Left ventricle myocardium inferior (tissue), 1 donor: Measurements from ENCODE around the gene UTP3. TPM values are rescaled to one million over a fixed set of nuclear protein-coding genes. Genes with fewer than 3 reads are reported as not detected.

Experiments
- DNase-seq: peaks from one replicate; pipeline ENCODE4 v3.0.0-alpha.2; 2020
- H3K27ac ChIP-seq: fragments of 200-600 bp; replicated peaks from 2 replicates; pipeline ENCODE4 v1.8.0; 2021
- H3K27me3 ChIP-seq: fragments of 200-600 bp; 2 replicates; pipeline ENCODE4 v1.8.0; 2021; ENCODE audit warnings: low read depth
- H3K36me3 ChIP-seq: fragments of 200-600 bp; 2 replicates; pipeline ENCODE4 v1.8.0; 2021
- H3K4me1 ChIP-seq: fragments of 200-600 bp; 2 replicates; pipeline ENCODE4 v1.8.0; 2021
- H3K4me3 ChIP-seq: fragments of 200-600 bp; 2 replicates; pipeline ENCODE4 v1.8.0; 2021; ENCODE audit warnings: mild to moderate bottlenecking, moderate library complexity
- H3K9me3 ChIP-seq: fragments of 200-600 bp; replicated peaks from 2 replicates; pipeline ENCODE4 v1.8.0; 2021
- intact Hi-C: fragments of 100-400 bp; cut with micrococcal nuclease; formaldehyde crosslinking; loops from one replicate; pipeline ENCODE4 v1.11.0; 2022
- total RNA-seq: library from RNA; stranded (reverse); fragmentation: NEBNext Ultra II Directional; extraction: Animal tissue kit (Norgen Biotek cat#: 25700); gene quantifications from one replicate; pipeline ENCODE4 v1.2.1, GENCODE V29; 2021
- TF ChIP-seq, protein P1 (sequence below): fragments of 200-600 bp; IDR thresholded peaks from 2 replicates; pipeline ENCODE4 v1.8.0; 2021; ENCODE audit warnings: antibody characterized with exemption, mild to moderate bottlenecking, borderline replicate concordance
- donor health status: DM: no; HTN: yes; CAD: no; lungs with severe emphysema.

UTP3 gene
- total RNA-seq, 1 donor from 2014 or later: 15.8 TPM

DNA sequence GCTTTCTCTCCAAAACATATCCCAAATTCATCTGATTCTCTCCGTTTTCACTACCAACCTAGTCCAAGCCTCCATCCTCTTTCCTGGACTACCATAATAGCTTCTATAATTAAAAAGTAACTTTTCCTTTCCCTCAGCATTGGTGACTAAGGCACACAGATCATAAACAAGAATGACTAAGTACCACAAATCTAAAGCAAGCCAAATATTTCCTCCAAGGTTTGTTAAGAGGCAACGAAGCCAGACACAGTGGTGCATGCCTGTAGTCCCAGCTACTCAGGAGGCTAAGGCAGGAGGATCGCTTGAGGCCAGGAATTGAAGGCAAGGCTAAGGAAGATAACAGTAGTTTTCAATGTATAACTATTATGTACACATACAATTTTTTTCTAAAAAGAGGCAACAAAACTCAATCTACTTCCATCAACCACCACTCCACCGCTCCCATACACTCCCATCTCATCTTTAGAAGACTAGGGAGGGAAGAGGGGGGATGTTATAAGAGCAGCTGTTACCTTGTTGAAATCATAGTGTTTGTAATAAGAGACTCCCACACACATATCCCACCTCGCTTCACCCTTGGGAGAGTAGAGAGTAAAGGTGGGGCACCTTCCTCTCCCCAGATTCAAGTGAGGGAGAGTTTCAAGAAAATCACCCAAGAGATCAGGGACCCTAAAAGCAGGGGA lies 17.9 kb upstream of the UTP3 start:
- Histone ChIP-seq H3K36me3 (no peaks in the 10 kb centered on the region), H3K4me1 (no peaks in the 10 kb centered on the region), H3K9me3 (no peaks in the 10 kb centered on the region), H3K27ac (no peak overlapping the region), H3K4me3 (no peak overlapping the region), H3K27me3 (no peaks in the 10 kb centered on the region)
- intact Hi-C loops: no loop called here
- TF ChIP-seq, protein P1, sequence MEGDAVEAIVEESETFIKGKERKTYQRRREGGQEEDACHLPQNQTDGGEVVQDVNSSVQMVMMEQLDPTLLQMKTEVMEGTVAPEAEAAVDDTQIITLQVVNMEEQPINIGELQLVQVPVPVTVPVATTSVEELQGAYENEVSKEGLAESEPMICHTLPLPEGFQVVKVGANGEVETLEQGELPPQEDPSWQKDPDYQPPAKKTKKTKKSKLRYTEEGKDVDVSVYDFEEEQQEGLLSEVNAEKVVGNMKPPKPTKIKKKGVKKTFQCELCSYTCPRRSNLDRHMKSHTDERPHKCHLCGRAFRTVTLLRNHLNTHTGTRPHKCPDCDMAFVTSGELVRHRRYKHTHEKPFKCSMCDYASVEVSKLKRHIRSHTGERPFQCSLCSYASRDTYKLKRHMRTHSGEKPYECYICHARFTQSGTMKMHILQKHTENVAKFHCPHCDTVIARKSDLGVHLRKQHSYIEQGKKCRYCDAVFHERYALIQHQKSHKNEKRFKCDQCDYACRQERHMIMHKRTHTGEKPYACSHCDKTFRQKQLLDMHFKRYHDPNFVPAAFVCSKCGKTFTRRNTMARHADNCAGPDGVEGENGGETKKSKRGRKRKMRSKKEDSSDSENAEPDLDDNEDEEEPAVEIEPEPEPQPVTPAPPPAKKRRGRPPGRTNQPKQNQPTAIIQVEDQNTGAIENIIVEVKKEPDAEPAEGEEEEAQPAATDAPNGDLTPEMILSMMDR: no peak
- no peak for DNase-seq

DNA sequence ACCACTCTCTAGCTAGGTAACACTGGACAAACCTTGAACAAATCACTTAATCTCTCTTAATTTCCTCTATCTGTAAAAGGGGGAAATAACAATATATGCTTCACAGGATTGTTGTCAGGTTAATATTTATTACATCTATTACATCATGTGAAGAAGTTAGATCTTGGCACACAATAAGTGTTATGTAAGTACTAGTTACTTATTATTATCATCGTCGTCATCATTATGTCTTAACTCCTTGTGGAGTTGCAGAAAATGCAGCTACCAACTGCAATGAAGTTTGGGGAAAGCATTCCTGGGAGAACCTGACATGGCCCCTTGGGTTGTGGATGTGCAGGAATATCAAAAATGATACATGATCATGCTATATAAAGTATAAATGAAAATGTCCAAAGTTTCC lies 17.2 kb upstream of the UTP3 start:
- no peak for DNase-seq
- TF ChIP-seq, protein P1: no peak
- intact Hi-C loops: no loop called here
- no peaks in the 10 kb centered on the region for H3K4me1 ChIP-seq
- H3K9me3 ChIP-seq: no peaks in the 10 kb centered on the region
- H3K27me3 ChIP-seq: no peaks in the 10 kb centered on the region
- no peaks in the 10 kb centered on the region for H3K36me3 ChIP-seq
- H3K4me3 ChIP-seq: no peak overlapping the region
- no peak overlapping the region for H3K27ac ChIP-seq

DNA sequence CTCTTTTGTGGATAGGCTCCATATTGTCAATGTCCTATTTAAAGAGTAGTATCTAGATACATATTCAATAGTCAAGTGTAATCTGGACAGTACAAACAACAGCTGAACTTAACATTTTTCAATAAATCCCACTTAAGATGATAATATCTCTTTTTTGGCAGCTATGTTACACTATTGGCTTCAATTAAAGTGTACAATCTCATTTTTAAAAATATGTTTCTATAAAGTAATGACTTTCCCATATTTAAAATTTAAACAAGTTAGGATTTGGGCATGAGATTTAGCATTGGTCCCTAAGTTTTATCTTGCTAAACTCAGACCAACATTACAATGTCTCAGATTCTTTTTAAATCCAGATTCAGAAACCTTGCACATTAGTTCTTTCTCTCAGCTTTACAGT lies 14.1 kb upstream of the UTP3 start:
- intact Hi-C loops: no loop called here
- H3K9me3 ChIP-seq: no peaks in the 10 kb centered on the region
- no peak overlapping the region for H3K4me3 ChIP-seq
- no peaks in the 10 kb centered on the region for H3K4me1 ChIP-seq
- TF ChIP-seq, protein P1: no peak
- DNase-seq: no peak
- no peaks in the 10 kb centered on the region for H3K27me3 ChIP-seq
- no peak overlapping the region for H3K27ac ChIP-seq
- H3K36me3 ChIP-seq: no peaks in the 10 kb centered on the region

DNA sequence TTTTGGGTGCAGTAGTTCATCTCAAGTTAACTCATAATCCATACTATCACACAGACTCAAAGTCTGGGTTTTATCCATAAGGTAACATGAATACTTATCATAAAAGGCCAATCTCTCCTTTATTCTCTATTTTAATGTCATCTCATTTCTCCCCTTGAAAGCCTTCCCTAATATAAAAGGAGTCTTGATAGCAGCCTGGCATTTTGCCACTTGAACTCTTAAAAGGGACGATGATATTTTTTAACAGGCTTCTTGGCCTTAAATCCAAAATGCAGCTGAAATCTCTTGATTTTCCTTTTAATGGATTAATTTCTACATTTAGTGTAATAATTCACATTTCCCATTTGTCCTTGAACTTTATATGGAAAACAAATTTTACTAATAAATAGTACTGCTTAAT lies 13.6 kb upstream of the UTP3 start:
- Histone ChIP-seq H3K9me3 (no peaks in the 10 kb centered on the region), H3K4me1 (no peaks in the 10 kb centered on the region), H3K4me3 (no peak overlapping the region), H3K36me3 (no peaks in the 10 kb centered on the region), H3K27ac (no peak overlapping the region), H3K27me3 (no peaks in the 10 kb centered on the region)
- TF ChIP-seq, protein P1: no peak
- intact Hi-C loops: no loop called here
- DNase-seq: no peak

DNA sequence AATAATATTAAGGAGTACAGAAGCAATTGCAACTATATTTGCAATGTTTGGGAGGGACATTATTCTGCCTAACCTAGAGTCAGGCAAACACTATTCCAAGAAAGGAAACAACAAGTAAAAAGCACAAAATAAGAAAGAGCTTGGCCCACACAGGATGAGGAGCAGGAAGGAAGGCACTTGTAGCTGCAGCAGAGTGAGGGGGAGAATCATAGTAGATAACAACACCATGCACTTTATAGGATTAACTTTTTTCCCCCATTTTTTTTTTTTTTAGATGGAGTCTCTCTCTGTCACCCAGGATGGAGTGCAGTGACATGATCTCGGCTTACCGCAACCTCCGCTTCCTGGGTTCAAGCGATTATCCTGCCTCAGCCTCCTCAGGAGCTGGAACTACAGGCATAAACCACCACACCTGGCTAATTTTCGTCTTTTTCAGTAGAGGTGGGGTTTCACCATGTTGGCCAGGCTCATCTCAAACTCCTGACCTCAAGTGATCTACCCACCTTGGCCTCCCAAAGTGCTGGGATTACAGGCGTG lies 11.7 kb upstream of the UTP3 start:
- Histone ChIP-seq H3K27me3 (no peaks in the 10 kb centered on the region), H3K9me3 (no peaks in the 10 kb centered on the region), H3K4me1 (no peaks in the 10 kb centered on the region), H3K36me3 (no peaks in the 10 kb centered on the region), H3K4me3 (no peak overlapping the region), H3K27ac (no peak overlapping the region)
- TF ChIP-seq, protein P1: no peak
- DNase-seq: no peak
- intact Hi-C loops: no loop called here
